Measurements from ENCODE around the gene NMU.
A peak's percentile ranks its signal among the peaks of the same experiment; 100 is the strongest.
"Not testable (repeated sequence)": the region's sequence is repeated elsewhere in the genome, so short reads cannot be mapped to it uniquely, and the experiment has no call there.

NMU gene

GRCh38 chr4:55553441-55554201, 82.5 kb downstream of the NMU start:
- peak; percentile 48 for DNase-seq

DNA sequence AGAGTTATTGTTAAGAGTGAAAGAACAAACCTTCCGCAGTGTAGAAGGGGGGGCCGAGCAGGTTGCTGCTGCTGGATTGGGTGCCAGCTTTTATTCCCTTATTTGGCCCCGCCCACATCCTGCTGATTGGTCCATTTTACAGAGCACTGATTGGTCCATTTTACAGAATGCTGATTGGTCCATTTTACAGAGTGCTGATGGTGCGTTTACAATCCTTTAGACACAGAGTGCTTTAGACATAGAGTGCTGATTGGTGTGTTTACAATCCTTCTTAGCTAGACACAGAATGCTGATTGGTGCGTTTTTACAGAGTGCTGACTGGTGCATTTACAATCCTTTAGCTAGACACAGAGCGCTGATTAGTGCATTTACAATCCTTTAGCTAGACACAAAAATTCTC, 84.1 kb downstream of the NMU start:
- not testable (repeated sequence) for DNase-seq

- DNase-seq: peak; percentile 92
These were observed 86.2 kb downstream of the NMU start for GRCh38 chr4:55549888-55550287.

- no peak for DNase-seq
These were observed 88.2 kb downstream of the NMU start for GRCh38 chr4:55547918-55548317.

DNA sequence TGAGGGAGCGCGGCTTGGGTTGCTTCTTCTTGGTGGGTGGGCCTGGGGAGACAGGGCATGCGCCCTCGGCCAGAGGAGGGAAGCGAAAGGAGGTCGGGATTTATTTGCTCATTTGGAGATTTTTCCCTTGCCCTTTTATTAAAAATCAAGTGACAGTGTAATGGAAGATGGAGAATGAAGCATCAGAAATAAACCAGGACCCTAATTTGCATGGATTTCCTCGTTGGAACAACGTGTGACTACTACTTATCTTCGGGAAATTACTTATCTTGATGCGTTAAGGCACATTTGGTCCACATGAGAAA, 88.7 kb downstream of the NMU start:
- DNase-seq: peak; percentile 63

DNA sequence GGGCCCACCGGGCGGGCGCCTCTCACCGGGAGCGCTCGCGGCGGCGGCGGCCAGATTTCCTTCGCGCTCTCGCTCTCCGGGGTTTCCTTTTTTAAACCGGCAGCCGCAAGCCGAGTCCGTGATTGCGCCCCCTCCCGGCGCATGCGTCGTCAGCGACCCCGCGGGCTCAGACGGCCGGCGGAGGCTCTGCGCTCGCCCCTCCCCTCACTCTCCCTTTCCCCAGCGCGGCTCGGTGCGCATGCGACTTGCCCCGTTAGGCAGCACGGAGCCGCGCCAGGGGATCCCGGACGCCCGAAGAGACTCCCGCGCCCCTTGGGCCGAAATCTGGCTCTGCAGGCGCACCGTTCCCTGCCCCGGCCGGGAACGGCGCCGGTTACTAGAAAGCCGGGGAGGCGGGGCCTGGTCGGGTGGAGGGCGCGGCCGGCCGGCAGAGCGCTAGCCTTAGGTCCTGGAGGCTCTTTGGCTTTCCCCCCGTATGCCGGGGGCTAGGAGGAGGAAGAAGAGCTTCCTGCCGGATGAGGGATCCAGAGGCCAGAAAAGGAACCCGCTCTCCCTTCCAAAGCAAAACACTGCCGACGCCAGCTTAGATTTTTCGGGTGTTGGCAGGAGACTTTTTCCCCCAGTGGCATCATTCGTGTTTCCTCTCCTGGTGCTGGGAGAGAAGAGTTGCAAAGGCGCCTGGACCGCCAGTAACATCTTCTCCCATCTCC, 89.2 kb downstream of the NMU start, which contains the start of gene CLOCK:
Gene CLOCK (minus strand): TSS at position 154 of the 710 bp plus-strand sequence. CDS start 64,124 bp downstream, outside the sequence.
- peak; percentile 89 for DNase-seq

- DNase-seq: no peak
These were observed 89.7 kb downstream of the NMU start for GRCh38 chr4:55546506-55546755.

DNA sequence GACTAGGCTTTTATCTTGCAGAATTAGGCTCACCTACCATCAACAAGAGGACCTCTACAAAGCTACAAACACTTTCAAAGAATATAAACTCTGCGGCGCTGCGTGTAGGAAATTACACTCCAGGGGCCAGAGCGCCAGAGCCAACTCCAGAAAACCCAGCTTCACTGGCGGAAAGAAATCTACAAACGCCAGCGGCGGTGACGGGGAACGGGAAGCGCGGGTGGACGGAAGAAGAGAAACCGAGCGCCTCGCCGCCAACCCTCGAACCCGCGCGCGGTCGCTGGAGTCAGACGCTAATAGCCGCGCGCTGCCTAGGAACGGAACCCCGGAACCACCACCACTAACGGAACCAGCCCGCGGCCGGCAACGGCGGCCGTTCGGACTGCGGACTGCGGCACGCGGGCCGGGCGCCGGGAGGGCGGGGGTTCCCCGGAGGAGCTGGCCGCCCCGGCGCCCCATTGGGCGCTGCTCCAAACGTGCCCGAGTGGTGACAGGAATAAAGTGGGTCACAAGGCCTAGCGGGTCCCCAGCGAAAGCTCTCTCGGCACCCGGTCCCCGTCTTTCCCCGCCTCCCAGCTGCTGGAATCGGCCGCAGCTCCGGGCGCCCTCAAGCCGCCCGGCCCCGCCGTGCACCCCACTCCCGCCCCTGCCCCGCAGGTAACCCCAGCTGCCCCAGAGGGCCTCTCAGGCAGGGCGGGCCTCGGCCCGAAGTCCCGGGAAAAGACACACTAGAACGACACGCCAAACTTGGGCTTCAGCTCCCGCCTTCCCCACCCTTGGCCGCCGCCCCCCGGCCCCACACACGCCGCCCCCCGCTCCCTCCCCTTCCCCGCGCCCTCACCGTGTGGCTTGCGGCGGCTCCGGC, 90.2 kb downstream of the NMU start:
- peak; percentile 63 for DNase-seq
